ENCODE data around the gene USP49. TPM values are rescaled to one million over a fixed set of nuclear protein-coding genes. Genes with fewer than 3 reads are reported as not detected.

USP49 gene
- total and polyA plus RNA-seq, 2 of the 13 experiments (the other 11 are each of a cell fraction or from before 2014, with no cell fraction given) = 2.9 to 4.3 TPM

DNA sequence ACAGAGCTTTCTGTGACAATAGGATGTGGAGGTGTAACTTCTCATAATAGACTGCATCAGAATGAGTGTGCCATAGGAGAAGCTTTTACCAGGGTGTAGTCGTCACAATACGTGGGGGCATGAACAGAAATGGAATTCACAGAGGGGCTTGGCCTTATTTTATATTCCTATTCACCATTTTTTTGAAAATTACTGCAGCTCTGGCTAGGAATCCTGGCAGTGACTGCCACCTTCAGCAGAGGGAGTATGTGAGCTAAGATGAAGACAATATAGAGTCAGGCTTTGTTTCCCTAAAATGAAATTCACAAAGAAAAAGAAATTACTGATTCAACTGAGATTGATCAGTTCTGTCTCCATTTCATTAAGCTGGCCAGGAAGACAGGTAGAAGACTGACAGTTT, 93.8 kb downstream of the USP49 start:
- FAIRE-seq (peak; percentile 50), ATAC-seq (peak; percentile 53; the same call in 2 of the 3 replicates), DNase-seq (ENCODE audit: low spot score) (no peak)
- H3K79me2 ChIP-seq (ENCODE audit: insufficient read depth, low read length) = no peaks in the 10 kb centered on the region
- no peak overlapping the region for H2AFZ ChIP-seq (ENCODE audit: low read length)
- H3K4me1 ChIP-seq (ENCODE audit: insufficient read depth, low read length) = no peaks in the 10 kb centered on the region
- intact Hi-C loops (cut with micrococcal nuclease; ENCODE audit: unreplicated experiment) = loop anchor here (1.0 kb wide), 1 partner anchor 243 kb away; no protein-coding TSS in a partner anchor
- H3K27me3 ChIP-seq (ENCODE audit: control insufficient read depth in 1 of 2, insufficient read depth in 2 of 2, low read length in 2 of 2) = no peaks in the 10 kb centered on the region
- 94% methylated on average over 2 of the region's 2 CpGs for WGBS (ENCODE audit: low lambda C conversion rate)
- no peak overlapping the region for H3K27ac ChIP-seq (ENCODE audit: extremely low read length, insufficient read depth, low read length)
- H3K9me3 ChIP-seq (ENCODE audit: low read length) = no peaks in the 10 kb centered on the region
- in situ Hi-C loops (cut with HindIII; ENCODE audit: extremely low pct_ligation_motif_present, low pct_unique_long_range_greater_than_20kb) = no loop called here
- POLR2A ChIA-PET = no interaction called here
- peaks cover 19 to 25% of the 10 kb centered on the region in 2 experiments; a peak in 4 of 5 replicates for H3K36me3 ChIP-seq (replicated peaks in 1 of 2; ENCODE audit: control insufficient read depth in 1 of 2, insufficient read depth in 2 of 2, low read length in 2 of 2)
- BruUV-seq (replicated peaks) = no TSS peak
- H3K4me2 ChIP-seq (ENCODE audit: low read depth, low read length) = no peak overlapping the region
- no peak overlapping the region for H3K4me3 ChIP-seq (replicated peaks in 1 of 3; ENCODE audit: insufficient read depth in 1 of 3, low read depth in 2 of 3, low read length in 3 of 3)
- no peaks in the 10 kb centered on the region for H4K20me1 ChIP-seq (ENCODE audit: insufficient read depth, low read length)
- CTCF ChIA-PET (ENCODE audit: low intra/inter-chr PET ratio, low total read pairs) = interaction anchor here (1.1 to 1.5 kb wide), 4 partner anchors 135 to 243 kb away, joined by 3 to 5 read pairs (median 4); no protein-coding TSS in a partner anchor
- H3K9ac ChIP-seq (ENCODE audit: insufficient read depth, low read depth, low read length) = no peak overlapping the region
- TF ChIP-seq, protein P1, sequence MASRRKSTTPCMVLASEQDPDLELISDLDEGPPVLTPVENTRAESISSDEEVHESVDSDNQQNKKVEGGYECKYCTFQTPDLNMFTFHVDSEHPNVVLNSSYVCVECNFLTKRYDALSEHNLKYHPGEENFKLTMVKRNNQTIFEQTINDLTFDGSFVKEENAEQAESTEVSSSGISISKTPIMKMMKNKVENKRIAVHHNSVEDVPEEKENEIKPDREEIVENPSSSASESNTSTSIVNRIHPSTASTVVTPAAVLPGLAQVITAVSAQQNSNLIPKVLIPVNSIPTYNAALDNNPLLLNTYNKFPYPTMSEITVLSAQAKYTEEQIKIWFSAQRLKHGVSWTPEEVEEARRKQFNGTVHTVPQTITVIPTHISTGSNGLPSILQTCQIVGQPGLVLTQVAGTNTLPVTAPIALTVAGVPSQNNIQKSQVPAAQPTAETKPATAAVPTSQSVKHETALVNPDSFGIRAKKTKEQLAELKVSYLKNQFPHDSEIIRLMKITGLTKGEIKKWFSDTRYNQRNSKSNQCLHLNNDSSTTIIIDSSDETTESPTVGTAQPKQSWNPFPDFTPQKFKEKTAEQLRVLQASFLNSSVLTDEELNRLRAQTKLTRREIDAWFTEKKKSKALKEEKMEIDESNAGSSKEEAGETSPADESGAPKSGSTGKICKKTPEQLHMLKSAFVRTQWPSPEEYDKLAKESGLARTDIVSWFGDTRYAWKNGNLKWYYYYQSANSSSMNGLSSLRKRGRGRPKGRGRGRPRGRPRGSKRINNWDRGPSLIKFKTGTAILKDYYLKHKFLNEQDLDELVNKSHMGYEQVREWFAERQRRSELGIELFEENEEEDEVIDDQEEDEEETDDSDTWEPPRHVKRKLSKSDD (CRISPR knock-in tag; IDR thresholded peaks at IDR 0.05; ENCODE audit: low read depth) = no peak
- TF ChIP-seq NFATC3 (CRISPR knock-in tag; IDR thresholded peaks at IDR 0.05) (no peak), ZNF570 (CRISPR knock-in tag; IDR thresholded peaks at IDR 0.05; ENCODE audit: borderline replicate concordance) (no peak), ZNF737 (CRISPR knock-in tag; IDR thresholded peaks at IDR 0.05; ENCODE audit: borderline replicate concordance) (no peak), NFYC (CRISPR knock-in tag; IDR thresholded peaks at IDR 0.05) (no peak), RFXAP (CRISPR knock-in tag; IDR thresholded peaks at IDR 0.05; ENCODE audit: borderline replicate concordance) (no peak), YY1 (IDR thresholded peaks at IDR 0.05; ENCODE audit: insufficient read depth, insufficient replicate concordance, low read depth, low read length) (no peak), ZNF274 (CRISPR knock-in tag; IDR thresholded peaks at IDR 0.05) (no peak), HINFP (CRISPR knock-in tag; IDR thresholded peaks at IDR 0.05; ENCODE audit: low read depth) (no peak), KAT7 (CRISPR knock-in tag; IDR thresholded peaks at IDR 0.05; ENCODE audit: borderline replicate concordance) (no peak), POLR2G (IDR thresholded peaks at IDR 0.05; ENCODE audit: low read depth, low read length) (no peak), STAG1 (CRISPR knock-in tag; IDR thresholded peaks at IDR 0.05) (peak; percentile 38; the same call in 1 of the 2 replicates), SMC3 (IDR thresholded peaks at IDR 0.05; ENCODE audit: low read length) (peak; percentile 32; the same call in 1 of the 2 replicates), JUNB (CRISPR knock-in tag; IDR thresholded peaks at IDR 0.05; ENCODE audit: borderline replicate concordance) (no peak), GPN1 (CRISPR knock-in tag; IDR thresholded peaks at IDR 0.05; ENCODE audit: borderline replicate concordance) (no peak), ZNF629 (CRISPR knock-in tag; conservative IDR thresholded peaks at IDR 0.05) (no peak)
- TF ChIP-seq, protein P2, sequence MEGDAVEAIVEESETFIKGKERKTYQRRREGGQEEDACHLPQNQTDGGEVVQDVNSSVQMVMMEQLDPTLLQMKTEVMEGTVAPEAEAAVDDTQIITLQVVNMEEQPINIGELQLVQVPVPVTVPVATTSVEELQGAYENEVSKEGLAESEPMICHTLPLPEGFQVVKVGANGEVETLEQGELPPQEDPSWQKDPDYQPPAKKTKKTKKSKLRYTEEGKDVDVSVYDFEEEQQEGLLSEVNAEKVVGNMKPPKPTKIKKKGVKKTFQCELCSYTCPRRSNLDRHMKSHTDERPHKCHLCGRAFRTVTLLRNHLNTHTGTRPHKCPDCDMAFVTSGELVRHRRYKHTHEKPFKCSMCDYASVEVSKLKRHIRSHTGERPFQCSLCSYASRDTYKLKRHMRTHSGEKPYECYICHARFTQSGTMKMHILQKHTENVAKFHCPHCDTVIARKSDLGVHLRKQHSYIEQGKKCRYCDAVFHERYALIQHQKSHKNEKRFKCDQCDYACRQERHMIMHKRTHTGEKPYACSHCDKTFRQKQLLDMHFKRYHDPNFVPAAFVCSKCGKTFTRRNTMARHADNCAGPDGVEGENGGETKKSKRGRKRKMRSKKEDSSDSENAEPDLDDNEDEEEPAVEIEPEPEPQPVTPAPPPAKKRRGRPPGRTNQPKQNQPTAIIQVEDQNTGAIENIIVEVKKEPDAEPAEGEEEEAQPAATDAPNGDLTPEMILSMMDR (CRISPR knock-in tag; IDR thresholded peaks at IDR 0.05) = peak; percentile 23; the same call in 1 of the 2 replicates
- TF ChIP-seq, protein P3, sequence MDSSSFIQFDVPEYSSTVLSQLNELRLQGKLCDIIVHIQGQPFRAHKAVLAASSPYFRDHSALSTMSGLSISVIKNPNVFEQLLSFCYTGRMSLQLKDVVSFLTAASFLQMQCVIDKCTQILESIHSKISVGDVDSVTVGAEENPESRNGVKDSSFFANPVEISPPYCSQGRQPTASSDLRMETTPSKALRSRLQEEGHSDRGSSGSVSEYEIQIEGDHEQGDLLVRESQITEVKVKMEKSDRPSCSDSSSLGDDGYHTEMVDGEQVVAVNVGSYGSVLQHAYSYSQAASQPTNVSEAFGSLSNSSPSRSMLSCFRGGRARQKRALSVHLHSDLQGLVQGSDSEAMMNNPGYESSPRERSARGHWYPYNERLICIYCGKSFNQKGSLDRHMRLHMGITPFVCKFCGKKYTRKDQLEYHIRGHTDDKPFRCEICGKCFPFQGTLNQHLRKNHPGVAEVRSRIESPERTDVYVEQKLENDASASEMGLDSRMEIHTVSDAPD (CRISPR knock-in tag; IDR thresholded peaks at IDR 0.05) = no peak
